ENCODE measurements around the gene KDR.

The KDR gene

GRCh38 chr4:55077577-55077976, 47.8 kb downstream of the KDR start:
- DNase-seq, result no peak

GRCh38 chr4:55075823-55076716, 49.3 kb downstream of the KDR start:
- DNase-seq, result no peak

GRCh38 chr4:55075376-55075775, 50.0 kb downstream of the KDR start:
- DNase-seq, result no peak

- DNase-seq, result no peak
Observed at GRCh38 chr4:55074386-55074785, 51.0 kb downstream of the KDR start.

GRCh38 chr4:55071951-55072350, 53.4 kb downstream of the KDR start:
- DNase-seq, result no peak

- no peak for DNase-seq
Observed at GRCh38 chr4:55069248-55069647, 56.1 kb downstream of the KDR start.

- no peak for DNase-seq
Observed at GRCh38 chr4:55068522-55068921, 56.9 kb downstream of the KDR start.

- DNase-seq, result no peak
Observed at GRCh38 chr4:55066018-55066417, 59.4 kb downstream of the KDR start.

- no peak for DNase-seq
Observed at GRCh38 chr4:55055529-55055928, 69.9 kb downstream of the KDR start.

- no peak for DNase-seq
Observed at GRCh38 chr4:55051532-55051931, 73.9 kb downstream of the KDR start.

GRCh38 chr4:55050418-55050950, 74.9 kb downstream of the KDR start:
- DNase-seq, result no peak

GRCh38 chr4:55038176-55038890, 87.1 kb downstream of the KDR start:
- DNase-seq, result no peak

- no peak for DNase-seq
Observed at GRCh38 chr4:55037728-55038127, 87.7 kb downstream of the KDR start.

GRCh38 chr4:55036405-55036804, 89.0 kb downstream of the KDR start:
- DNase-seq, result no peak

GRCh38 chr4:55035892-55036291, 89.5 kb downstream of the KDR start:
- no peak for DNase-seq

GRCh38 chr4:55033296-55033695, 92.1 kb downstream of the KDR start:
- no peak for DNase-seq

- DNase-seq, result no peak
Observed at GRCh38 chr4:55032788-55033187, 92.6 kb downstream of the KDR start.

- DNase-seq, result no peak
Observed at GRCh38 chr4:55032179-55032578, 93.2 kb downstream of the KDR start.

GRCh38 chr4:55031158-55031557, 94.2 kb downstream of the KDR start:
- no peak for DNase-seq

GRCh38 chr4:55030589-55030988, 94.8 kb downstream of the KDR start:
- DNase-seq, result no peak

- no peak for DNase-seq
Observed at GRCh38 chr4:55029821-55030503, 95.4 kb downstream of the KDR start.

GRCh38 chr4:55029321-55029720, 96.1 kb downstream of the KDR start:
- DNase-seq, result no peak

Data from T-helper 9 cell (primary cell).